GM12864 (cell line): ENCODE data around the gene RTP5.

Experiments used
- DNase-seq: peaks from one replicate; pipeline ENCODE4 v3.0.0-alpha.2; 2011; ENCODE audit warnings: low read depth
- H3K4me3 ChIP-seq: 2 replicates; pipeline ENCODE4 v1.5.1; 2011; ENCODE audit warnings: mild to moderate bottlenecking, low read depth, low read length, control low read depth
- CTCF ChIP-seq: IDR thresholded peaks from 2 replicates; pipeline ENCODE4 v1.5.1; 2011; ENCODE audit warnings: low read depth, mild to moderate bottlenecking, moderate library complexity, low read length, control low read depth, inconsistent platforms; ENCODE audit errors: missing control alignments

The RTP5 gene

GRCh38 chr2:241887806-241888522 is 18.4 kb downstream of the RTP5 start:
- no peak for DNase-seq
- TF ChIP-seq CTCF = no peak
- no peak overlapping the region for H3K4me3 ChIP-seq

GRCh38 chr2:241888641-241889040 is 19.1 kb downstream of the RTP5 start:
- no peak overlapping the region for H3K4me3 ChIP-seq
- DNase-seq = no peak
- no peak for TF ChIP-seq CTCF

GRCh38 chr2:241890524-241891235 is 21.2 kb downstream of the RTP5 start:
- no peak for TF ChIP-seq CTCF
- no peak overlapping the region for H3K4me3 ChIP-seq
- no peak for DNase-seq

- no peak for DNase-seq
- no peak overlapping the region for H3K4me3 ChIP-seq
- no peak for TF ChIP-seq CTCF
Measured at GRCh38 chr2:241891315-241891987, 21.9 kb downstream of the RTP5 start.

GRCh38 chr2:241891988-241892298 is 22.4 kb downstream of the RTP5 start:
- H3K4me3 ChIP-seq = no peak overlapping the region
- no peak for DNase-seq
- no peak for TF ChIP-seq CTCF

- no peak for DNase-seq
- TF ChIP-seq CTCF = no peak
- no peak overlapping the region for H3K4me3 ChIP-seq
Measured at GRCh38 chr2:241892299-241893137, 23.0 kb downstream of the RTP5 start.
